HepG2 (cell line): ENCODE results near the gene ANKRD55. TPM values are rescaled to one million over a fixed set of nuclear protein-coding genes. Genes with fewer than 3 reads are reported as not detected.
A peak's percentile ranks its signal among the peaks of the same experiment; 100 is the strongest.

Experiments used
- BORCS8-MEF2B ChIP-seq: sonication (generic); formaldehyde crosslinking; IDR thresholded peaks from 2 replicates; pipeline ENCODE4 v1.8.0; 2022; ENCODE audit warnings: mild to moderate bottlenecking, missing genetic modification reagents
- CBX5 ChIP-seq: sonication (generic); formaldehyde crosslinking; IDR thresholded peaks from 2 replicates; pipeline ENCODE4 v1.4.0; 2020; ENCODE audit warnings: missing genetic modification reagents, borderline replicate concordance
- FOXA1 ChIP-seq, 2 experiments: fragments of 450-650 bp in 1 of 2; sonication (generic) in 1 of 2; formaldehyde crosslinking in 1 of 2; IDR thresholded peaks; 2 replicates each; pipeline versions ENCODE4 v1.4.0 to v1.6.1; 2016 to 2020; ENCODE audit warnings: missing genetic modification reagents in 1 of 2
- FOXA3 ChIP-seq: IDR thresholded peaks from 2 replicates; pipeline ENCODE4 v1.6.1; 2016; ENCODE audit warnings: missing genetic modification reagents, missing compliant biosample characterization
- FOXJ3 ChIP-seq: sonication (generic); formaldehyde crosslinking; IDR thresholded peaks from 2 replicates; pipeline ENCODE4 v1.4.0; 2020; ENCODE audit warnings: missing genetic modification reagents, mild to moderate bottlenecking, borderline replicate concordance
- HNF4G ChIP-seq, 2 experiments: sonication (generic) in 1 of 2; formaldehyde crosslinking in 1 of 2; IDR thresholded peaks; 2 replicates each; pipeline versions ENCODE4 v1.4.0 to v1.6.1; 2011 to 2020; ENCODE audit warnings: borderline replicate concordance in 2 of 2, low read depth in 2 of 2, mild to moderate bottlenecking in 2 of 2, low read length in 1 of 2, missing genetic modification reagents in 1 of 2, moderate library complexity in 1 of 2
- KDM3A ChIP-seq: IDR thresholded peaks from 2 replicates; pipeline ENCODE4 v1.6.1; 2018; ENCODE audit warnings: low read depth, missing compliant biosample characterization
- KLF16 ChIP-seq, 2 experiments: sonication (generic) in 1 of 2; formaldehyde crosslinking in 1 of 2; IDR thresholded peaks; 2 replicates each; pipeline versions ENCODE4 v1.6.1 to v1.8.0; 2016 to 2023; ENCODE audit warnings: missing genetic modification reagents in 2 of 2, missing compliant biosample characterization in 1 of 2
- MTA1 ChIP-seq: sonication (generic); formaldehyde crosslinking; IDR thresholded peaks from 2 replicates; pipeline ENCODE4 v1.4.0; 2020; ENCODE audit warnings: missing genetic modification reagents, mild to moderate bottlenecking, borderline replicate concordance
- RXRB ChIP-seq: IDR thresholded peaks from 2 replicates; pipeline ENCODE4 v1.6.1; 2016; ENCODE audit warnings: borderline replicate concordance, missing genetic modification reagents, missing compliant biosample characterization
- SOX13 ChIP-seq, 3 experiments: fragments of 450-650 bp in 1 of 3; sonication (generic) in 1 of 3; formaldehyde crosslinking in 1 of 3; IDR thresholded peaks in 2 of 3; conservative IDR thresholded peaks in 1 of 3; 2 replicates each; pipeline versions ENCODE4 v1.5.0 to v1.6.1; 2016 to 2020; ENCODE audit warnings: antibody characterized with exemption in 1 of 3, mild to moderate bottlenecking in 1 of 3, missing compliant biosample characterization in 1 of 3, missing genetic modification reagents in 1 of 3, moderate library complexity in 1 of 3
- SOX6 ChIP-seq, 2 experiments: fragments of 450-650 bp in 1 of 2; sonication (generic) in 1 of 2; formaldehyde crosslinking in 1 of 2; IDR thresholded peaks; 2 replicates each; pipeline versions ENCODE4 v1.4.0 to v1.6.1; 2017 to 2020; ENCODE audit warnings: antibody characterized with exemption in 1 of 2, mild to moderate bottlenecking in 1 of 2, missing genetic modification reagents in 1 of 2
- STAG1 ChIP-seq: sonication (generic); formaldehyde crosslinking; IDR thresholded peaks from 2 replicates; pipeline ENCODE4 v1.4.0; 2020; ENCODE audit warnings: missing genetic modification reagents
- TBL1XR1 ChIP-seq: fragments of 150-350 bp; IDR thresholded peaks from 2 replicates; pipeline ENCODE4 v1.6.1; 2014; ENCODE audit warnings: borderline replicate concordance, low read length; ENCODE audit not compliant: partially characterized antibody
- ZBTB26 ChIP-seq: IDR thresholded peaks from 2 replicates; pipeline ENCODE4 v1.6.1; 2016; ENCODE audit warnings: missing compliant biosample characterization, missing genetic modification reagents, borderline replicate concordance
- ZNF10 ChIP-seq: sonication (generic); formaldehyde crosslinking; IDR thresholded peaks from 2 replicates; pipeline ENCODE4 v1.4.0; 2020; ENCODE audit warnings: mild to moderate bottlenecking, low read depth, missing genetic modification reagents, borderline replicate concordance
- ZNF629 ChIP-seq: sonication (generic); formaldehyde crosslinking; conservative IDR thresholded peaks from 2 replicates; pipeline ENCODE4 v1.5.0; 2020; ENCODE audit warnings: missing genetic modification reagents
- ZNF652 ChIP-seq: IDR thresholded peaks from 2 replicates; pipeline ENCODE4 v1.6.1; 2016; ENCODE audit warnings: low read depth, borderline replicate concordance
- ZNF660 ChIP-seq: sonication (generic); formaldehyde crosslinking; IDR thresholded peaks from 2 replicates; pipeline ENCODE4 v1.5.1; 2020; ENCODE audit warnings: mild to moderate bottlenecking, low read depth, missing genetic modification reagents, borderline replicate concordance
- ZNF674 ChIP-seq: sonication (generic); formaldehyde crosslinking; IDR thresholded peaks from 2 replicates; pipeline ENCODE4 v1.5.0; 2020; ENCODE audit warnings: low read depth, mild to moderate bottlenecking, missing genetic modification reagents
- polyA plus RNA-seq, 8 experiments: library from polyadenylated mRNA; depleted of rRNA in 3 of 8; stranded (reverse) in 7 of 8; unstranded in 1 of 8; fragments of >200 nt; fragmentation: Illumina TruSeq in 4 of 8; extraction: Trizol in 4 of 8; gene quantifications; 2 replicates each; pipeline versions ENCODE4 v1.2.1 to v1.2.3, GENCODE V29; 2011 to 2016; ENCODE audit warnings: low read depth in 4 of 8, missing spikeins in 1 of 8, mixed read lengths in 1 of 8; ENCODE audit not compliant: insufficient read depth in 1 of 8
- total RNA-seq, 5 experiments: library from RNA; depleted of rRNA; stranded (reverse); fragments of >200 nt; fragmentation: Illumina TruSeq; extraction: Trizol; gene quantifications; 2 replicates each; pipeline ENCODE4 v1.2.3, GENCODE V29; 2016; ENCODE audit warnings: low read depth in 1 of 5
- TF ChIP-seq, protein P1 (sequence below): sonication (generic); formaldehyde crosslinking; IDR thresholded peaks from 2 replicates; pipeline ENCODE4 v1.4.0; 2020; ENCODE audit warnings: missing genetic modification reagents, borderline replicate concordance
- TF ChIP-seq, protein P2 (sequence below): IDR thresholded peaks from 2 replicates; pipeline ENCODE4 v1.6.1; 2016; ENCODE audit warnings: mild to moderate bottlenecking
- TF ChIP-seq, protein P3 (sequence below): sonication (generic); formaldehyde crosslinking; IDR thresholded peaks from 2 replicates; pipeline ENCODE4 v1.8.1; 2023; ENCODE audit warnings: missing genetic modification reagents, mild to moderate bottlenecking, borderline replicate concordance

The ANKRD55 gene
- total and polyA plus RNA-seq, 2 of the 13 experiments (the other 11 are each of a cell fraction or from before 2014, with no cell fraction given), result 0.11 to 0.28 TPM

DNA sequence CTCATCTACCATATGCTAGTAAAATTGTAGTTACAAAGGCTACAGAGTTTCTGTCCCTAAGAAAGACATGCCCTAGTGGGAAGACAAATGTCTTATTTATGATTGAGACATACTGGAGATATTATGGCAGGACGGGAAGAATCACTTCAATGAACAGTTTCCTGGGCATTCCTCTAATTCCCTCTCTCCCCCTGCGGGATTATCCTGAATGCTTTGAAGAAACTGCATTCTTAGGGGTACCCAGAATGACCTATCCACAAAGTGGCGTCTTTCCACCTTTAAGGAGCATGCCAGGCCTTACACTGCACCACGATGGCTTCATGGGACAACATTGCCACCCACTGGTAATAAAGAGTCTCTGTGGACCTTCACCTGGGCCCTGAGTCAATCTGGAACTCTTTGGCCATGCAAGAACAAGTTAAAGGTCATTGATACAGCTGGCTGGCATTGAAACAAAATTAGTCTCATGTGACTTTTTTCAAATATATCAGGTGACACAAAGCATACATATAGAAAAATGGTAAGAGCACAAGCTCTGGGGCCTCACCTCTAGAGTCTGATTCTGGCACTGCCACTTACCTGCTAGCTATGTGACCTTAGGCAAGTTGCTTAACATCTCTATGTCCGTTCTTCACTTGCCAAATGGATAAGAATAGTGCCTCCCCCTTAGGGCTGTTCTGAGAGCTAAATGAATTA, 32.0 kb downstream of the ANKRD55 start (continued):
- peak; percentile 68; the same call in 1 of the 2 replicates for TF ChIP-seq KDM3A (CRISPR knock-in tag)
- TF ChIP-seq FOXA1 (IDR thresholded peaks at IDR 0.05), result no peak
- peak; percentile 63 for TF ChIP-seq FOXA1 (CRISPR knock-in tag; IDR thresholded peaks at IDR 0.05)
- TF ChIP-seq KLF16 (CRISPR knock-in tag; IDR thresholded peaks at IDR 0.05), result peak in 1 of 2 experiments; percentile 67; a peak in 1 of 4 replicates
- peak; percentile 68 for TF ChIP-seq FOXA3
- no peak for TF ChIP-seq ZNF660
- TF ChIP-seq ZNF674, result no peak
- TF ChIP-seq, protein P1, sequence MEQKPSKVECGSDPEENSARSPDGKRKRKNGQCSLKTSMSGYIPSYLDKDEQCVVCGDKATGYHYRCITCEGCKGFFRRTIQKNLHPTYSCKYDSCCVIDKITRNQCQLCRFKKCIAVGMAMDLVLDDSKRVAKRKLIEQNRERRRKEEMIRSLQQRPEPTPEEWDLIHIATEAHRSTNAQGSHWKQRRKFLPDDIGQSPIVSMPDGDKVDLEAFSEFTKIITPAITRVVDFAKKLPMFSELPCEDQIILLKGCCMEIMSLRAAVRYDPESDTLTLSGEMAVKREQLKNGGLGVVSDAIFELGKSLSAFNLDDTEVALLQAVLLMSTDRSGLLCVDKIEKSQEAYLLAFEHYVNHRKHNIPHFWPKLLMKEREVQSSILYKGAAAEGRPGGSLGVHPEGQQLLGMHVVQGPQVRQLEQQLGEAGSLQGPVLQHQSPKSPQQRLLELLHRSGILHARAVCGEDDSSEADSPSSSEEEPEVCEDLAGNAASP (CRISPR knock-in tag), result peak; percentile 77; the same call in 1 of the 2 replicates
- TF ChIP-seq ZNF652 (CRISPR knock-in tag), result 0 out of 2 replicates have a peak, but pooled peaks have one; percentile 21
- TF ChIP-seq, protein P2, sequence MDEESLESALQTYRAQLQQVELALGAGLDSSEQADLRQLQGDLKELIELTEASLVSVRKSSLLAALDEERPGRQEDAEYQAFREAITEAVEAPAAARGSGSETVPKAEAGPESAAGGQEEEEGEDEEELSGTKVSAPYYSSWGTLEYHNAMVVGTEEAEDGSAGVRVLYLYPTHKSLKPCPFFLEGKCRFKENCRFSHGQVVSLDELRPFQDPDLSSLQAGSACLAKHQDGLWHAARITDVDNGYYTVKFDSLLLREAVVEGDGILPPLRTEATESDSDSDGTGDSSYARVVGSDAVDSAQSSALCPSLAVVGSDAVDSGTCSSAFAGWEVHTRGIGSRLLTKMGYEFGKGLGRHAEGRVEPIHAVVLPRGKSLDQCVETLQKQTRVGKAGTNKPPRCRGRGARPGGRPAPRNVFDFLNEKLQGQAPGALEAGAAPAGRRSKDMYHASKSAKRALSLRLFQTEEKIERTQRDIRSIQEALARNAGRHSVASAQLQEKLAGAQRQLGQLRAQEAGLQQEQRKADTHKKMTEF (CRISPR knock-in tag), result peak; percentile 41; the same call in 1 of the 2 replicates
- no peak for TF ChIP-seq TBL1XR1
- peak; percentile 69 for TF ChIP-seq RXRB
- peak; percentile 77; the same call in 1 of the 2 replicates for TF ChIP-seq CBX5 (CRISPR knock-in tag)
- no peak for TF ChIP-seq ZNF629 (CRISPR knock-in tag)
- no peak for TF ChIP-seq SOX6 (IDR thresholded peaks at IDR 0.05)
- peak; percentile 53 for TF ChIP-seq SOX6 (CRISPR knock-in tag; IDR thresholded peaks at IDR 0.05)
- no peak for TF ChIP-seq SOX13 (IDR thresholded peaks at IDR 0.05)
- peak in 1 of 2 experiments; percentile 45; a peak in 1 of 4 replicates for TF ChIP-seq SOX13 (CRISPR knock-in tag; conservative IDR thresholded peaks at IDR 0.05 in 1 of 2, IDR thresholded peaks at IDR 0.05 in 1 of 2)
- TF ChIP-seq BORCS8-MEF2B (CRISPR knock-in tag), result peak; percentile 45; the same call in 1 of the 2 replicates
- TF ChIP-seq STAG1 (CRISPR knock-in tag), result peak; percentile 99
- TF ChIP-seq ZNF10, result no peak
- peak; percentile 18; the same call in 1 of the 2 replicates for TF ChIP-seq HNF4G (IDR thresholded peaks at IDR 0.05; ENCODE audit: borderline replicate concordance, low read depth, low read length)
- no peak for TF ChIP-seq HNF4G (CRISPR knock-in tag; IDR thresholded peaks at IDR 0.05; ENCODE audit: borderline replicate concordance, low read depth)
- TF ChIP-seq MTA1 (CRISPR knock-in tag), result no peak
- TF ChIP-seq ZBTB26, result peak; percentile 74; the same call in 1 of the 2 replicates
- TF ChIP-seq FOXJ3, result peak; percentile 26; the same call in 1 of the 2 replicates
- TF ChIP-seq, protein P3, sequence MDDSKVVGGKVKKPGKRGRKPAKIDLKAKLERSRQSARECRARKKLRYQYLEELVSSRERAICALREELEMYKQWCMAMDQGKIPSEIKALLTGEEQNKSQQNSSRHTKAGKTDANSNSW (CRISPR knock-in tag), result no peak
